Gastrocnemius medialis (tissue), 4 donors: ENCODE measurements around the gene HIVEP3. TPM values are rescaled to one million over a fixed set of nuclear protein-coding genes. Genes with fewer than 3 reads are reported as not detected.

Experiments used
- ATAC-seq, 2 donors: fragments of 150-250 bp; one replicate each; pipeline ENCODE4 v1.9.1; 2016
- DNase-seq, 2 donors: peaks; one replicate each; pipeline ENCODE4 v3.0.0-alpha.2; 2019
- H3K27ac ChIP-seq, 4 donors: fragments of 200-600 bp; sonication (generic); 1 replicate in 1 of 4; 2 replicates in 3 of 4; pipeline ENCODE4 v1.5.1; 2016 to 2018; ENCODE audit warnings: mild to moderate bottlenecking in 2 of 4, moderate library complexity in 1 of 4
- H3K27me3 ChIP-seq, 3 donors: fragments of 200-600 bp; sonication (generic) in 2 of 3; 1 replicate in 1 of 3; 2 replicates in 2 of 3; pipeline versions ENCODE4 v1.5.1 to v1.6.0; 2016 to 2019; ENCODE audit warnings: mild to moderate bottlenecking in 1 of 3, moderate library complexity in 1 of 3
- H3K36me3 ChIP-seq, 2 donors: fragments of 200-600 bp; sonication (generic) in 1 of 2; one replicate each; pipeline ENCODE4 v1.5.1; 2017 to 2018
- H3K4me1 ChIP-seq, 2 donors: fragments of 200-600 bp; sonication (generic) in 1 of 2; one replicate each; pipeline ENCODE4 v1.5.1; 2016 to 2017; ENCODE audit warnings: mild to moderate bottlenecking in 2 of 2
- H3K4me3 ChIP-seq, 4 donors: fragments of 200-600 bp; sonication (generic) in 3 of 4; 1 replicate in 1 of 4; 2 replicates in 3 of 4; pipeline ENCODE4 v1.5.1; 2016 to 2019; ENCODE audit warnings: mild to moderate bottlenecking in 2 of 4
- H3K9me3 ChIP-seq, 3 donors: fragments of 200-600 bp; sonication (generic) in 2 of 3; 1 replicate in 1 of 3; 2 replicates in 2 of 3; pipeline ENCODE4 v1.5.1; 2016 to 2019
- CTCF ChIP-seq, 5 experiments: fragments of 450-650 bp in 3 of 5; fragments of 200-600 bp in 2 of 5; sonication (generic) in 2 of 5; IDR thresholded peaks in 4 of 5; conservative IDR thresholded peaks in 1 of 5; 1 replicate in 4 of 5; 2 replicates in 1 of 5; pipeline ENCODE4 v1.5.1; 2016 to 2019; ENCODE audit warnings: antibody characterized with exemption in 5 of 5, mild to moderate bottlenecking in 3 of 5, moderate library complexity in 3 of 5
- POLR2A ChIP-seq, 2 donors: fragments of 450-650 bp; IDR thresholded peaks; one replicate each; pipeline ENCODE4 v1.6.1; 2017; ENCODE audit warnings: antibody characterized with exemption in 2 of 2, mild to moderate bottlenecking in 2 of 2, moderate library complexity in 2 of 2
- in situ Hi-C, 4 donors: fragments of 200-750 bp; cut with MboI; loops; one replicate each; pipeline versions ENCODE4 v1.15.0 to v1.8.0; 2017; ENCODE audit warnings: low sequenced_read_pairs in 4 of 4
- intact Hi-C: fragments of 100-400 bp; cut with DNase I; formaldehyde crosslinking; loops from one replicate; pipeline ENCODE4 v1.15.1; 2023; ENCODE audit warnings: low total_unique reads
- total RNA-seq, 4 donors: library from RNA; depleted of rRNA; stranded (reverse); fragments of >200 nt; gene quantifications; one replicate each; pipeline versions ENCODE4 v1.1.0 to v1.2.3, GENCODE V29; 2016

HIVEP3 gene
- total RNA-seq, 4 donors from 2014 or later: 0.80 to 1.8 (median 1.3) TPM

GRCh38 chr1:41471658-41472057, 447.1 kb downstream of the HIVEP3 start:
- in situ Hi-C loops: no loop called here
- no peak for DNase-seq
- intact Hi-C loops: no loop called here

GRCh38 chr1:41469706-41470105, 449.0 kb downstream of the HIVEP3 start:
- H3K27me3 ChIP-seq: no peaks in the 10 kb centered on the region
- TF ChIP-seq POLR2A (IDR thresholded peaks at IDR 0.05) (no peak), CTCF (IDR thresholded peaks at IDR 0.05 in 4 of 5, conservative IDR thresholded peaks at IDR 0.05 in 1 of 5) (no peak)
- intact Hi-C loops (no loop called here), in situ Hi-C loops (no loop called here)
- H3K4me3 ChIP-seq: no peak overlapping the region
- no peak overlapping the region for H3K27ac ChIP-seq
- ATAC-seq (no peak), DNase-seq (no peak)
- no peaks in the 10 kb centered on the region for H3K36me3 ChIP-seq
- no peaks in the 10 kb centered on the region for H3K9me3 ChIP-seq
- H3K4me1 ChIP-seq: peaks cover 5 to 8% of the 10 kb centered on the region in 2 donors

More at GRCh38 chr1:41471658-41472057, 447.1 kb downstream of the HIVEP3 start:
- Histone ChIP-seq H3K27me3 (no peaks in the 10 kb centered on the region), H3K27ac (no peak overlapping the region), H3K9me3 (no peaks in the 10 kb centered on the region), H3K4me3 (no peak overlapping the region), H3K36me3 (no peaks in the 10 kb centered on the region), H3K4me1 (peaks cover 16 to 17% of the 10 kb centered on the region in 2 donors)
- no peak for ATAC-seq
- TF ChIP-seq CTCF (IDR thresholded peaks at IDR 0.05 in 4 of 5, conservative IDR thresholded peaks at IDR 0.05 in 1 of 5) (no peak), POLR2A (IDR thresholded peaks at IDR 0.05) (no peak)

GRCh38 chr1:41468122-41468762, 450.5 kb downstream of the HIVEP3 start:
- Histone ChIP-seq H3K36me3 (no peaks in the 10 kb centered on the region), H3K4me3 (no peak overlapping the region), H3K27ac (no peak overlapping the region), H3K4me1 (no peaks in the 10 kb centered on the region), H3K27me3 (no peaks in the 10 kb centered on the region), H3K9me3 (no peaks in the 10 kb centered on the region)
- intact Hi-C loops: no loop called here
- TF ChIP-seq CTCF (IDR thresholded peaks at IDR 0.05 in 4 of 5, conservative IDR thresholded peaks at IDR 0.05 in 1 of 5): no peak
- TF ChIP-seq POLR2A (IDR thresholded peaks at IDR 0.05): no peak
- DNase-seq: no peak
- ATAC-seq: no peak
- in situ Hi-C loops: no loop called here

- in situ Hi-C loops (no loop called here), intact Hi-C loops (no loop called here)
- DNase-seq: no peak
- TF ChIP-seq CTCF (IDR thresholded peaks at IDR 0.05 in 4 of 5, conservative IDR thresholded peaks at IDR 0.05 in 1 of 5): no peak
- no peak for TF ChIP-seq POLR2A (IDR thresholded peaks at IDR 0.05)
- Histone ChIP-seq H3K27ac (no peak overlapping the region), H3K9me3 (no peaks in the 10 kb centered on the region), H3K36me3 (no peaks in the 10 kb centered on the region), H3K4me3 (no peak overlapping the region), H3K27me3 (no peaks in the 10 kb centered on the region), H3K4me1 (no peaks in the 10 kb centered on the region)
- no peak for ATAC-seq
Measured at GRCh38 chr1:41467673-41468072, 451.0 kb downstream of the HIVEP3 start.

GRCh38 chr1:41466146-41466545, 452.6 kb downstream of the HIVEP3 start:
- DNase-seq: no peak
- no peak for TF ChIP-seq CTCF (IDR thresholded peaks at IDR 0.05 in 4 of 5, conservative IDR thresholded peaks at IDR 0.05 in 1 of 5)
- Histone ChIP-seq H3K27me3 (no peaks in the 10 kb centered on the region), H3K4me1 (no peaks in the 10 kb centered on the region), H3K9me3 (no peaks in the 10 kb centered on the region), H3K36me3 (no peaks in the 10 kb centered on the region), H3K27ac (no peak overlapping the region), H3K4me3 (no peak overlapping the region)
- no peak for ATAC-seq
- intact Hi-C loops (no loop called here), in situ Hi-C loops (no loop called here)
